ENCODE results near the gene IL4I1. TPM values are rescaled to one million over a fixed set of nuclear protein-coding genes. Genes with fewer than 3 reads are reported as not detected.
A peak's percentile ranks its signal among the peaks of the same experiment; 100 is the strongest.

Gene IL4I1
- total and polyA plus RNA-seq, 4 donors = 0.08 to 0.75 (median 0.23) TPM

GRCh38 chr19:49921871-49922795 lies 25.4 kb upstream of the IL4I1 start:
- Histone ChIP-seq H3K36me3 (ENCODE audit: control insufficient read depth in 4 of 4, insufficient read depth in 3 of 4, low read depth in 1 of 4, low read length in 3 of 4) (no peaks in the 10 kb centered on the region), H3K9me3 (ENCODE audit: control insufficient read depth in 4 of 4, low read length in 3 of 4) (no peaks in the 10 kb centered on the region), H3K27me3 (ENCODE audit: control insufficient read depth in 4 of 4, insufficient read depth in 4 of 4, low read length in 3 of 4) (no peaks in the 10 kb centered on the region), H3K27ac (ENCODE audit: low read depth in 1 of 2, low read length in 2 of 2) (peak overlapping the region; percentile 96), H3K9ac (ENCODE audit: low read depth in 1 of 2, low read length in 2 of 2) (peak overlapping the region; percentile 77 to 85), H3K4me1 (ENCODE audit: control insufficient read depth in 4 of 4, insufficient read depth in 4 of 4, low read length in 3 of 4) (peaks cover 10 to 50% (median 32%) of the 10 kb centered on the region in 4 donors), H3K4me3 (ENCODE audit: low read depth in 1 of 3, low read length in 3 of 3) (no peak overlapping the region)
- DNase-seq (ENCODE audit: low spot score) = no peak
- 73% methylated on average over 22 of the region's 22 CpGs for WGBS
- TF ChIP-seq JUND (IDR thresholded peaks at IDR 0.05) = no peak
- TF ChIP-seq EGR1 (IDR thresholded peaks at IDR 0.05; ENCODE audit: low read depth in 2 of 2) = no peak
- TF ChIP-seq SP1 (IDR thresholded peaks at IDR 0.05) = no peak
- TF ChIP-seq, protein P1, sequence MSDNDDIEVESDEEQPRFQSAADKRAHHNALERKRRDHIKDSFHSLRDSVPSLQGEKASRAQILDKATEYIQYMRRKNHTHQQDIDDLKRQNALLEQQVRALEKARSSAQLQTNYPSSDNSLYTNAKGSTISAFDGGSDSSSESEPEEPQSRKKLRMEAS (IDR thresholded peaks at IDR 0.05) = no peak
- TF ChIP-seq RXRA (IDR thresholded peaks at IDR 0.05) = no peak
- no peak for TF ChIP-seq ZBTB33 (IDR thresholded peaks at IDR 0.05)
- TF ChIP-seq REST (IDR thresholded peaks at IDR 0.05) = no peak

DNA sequence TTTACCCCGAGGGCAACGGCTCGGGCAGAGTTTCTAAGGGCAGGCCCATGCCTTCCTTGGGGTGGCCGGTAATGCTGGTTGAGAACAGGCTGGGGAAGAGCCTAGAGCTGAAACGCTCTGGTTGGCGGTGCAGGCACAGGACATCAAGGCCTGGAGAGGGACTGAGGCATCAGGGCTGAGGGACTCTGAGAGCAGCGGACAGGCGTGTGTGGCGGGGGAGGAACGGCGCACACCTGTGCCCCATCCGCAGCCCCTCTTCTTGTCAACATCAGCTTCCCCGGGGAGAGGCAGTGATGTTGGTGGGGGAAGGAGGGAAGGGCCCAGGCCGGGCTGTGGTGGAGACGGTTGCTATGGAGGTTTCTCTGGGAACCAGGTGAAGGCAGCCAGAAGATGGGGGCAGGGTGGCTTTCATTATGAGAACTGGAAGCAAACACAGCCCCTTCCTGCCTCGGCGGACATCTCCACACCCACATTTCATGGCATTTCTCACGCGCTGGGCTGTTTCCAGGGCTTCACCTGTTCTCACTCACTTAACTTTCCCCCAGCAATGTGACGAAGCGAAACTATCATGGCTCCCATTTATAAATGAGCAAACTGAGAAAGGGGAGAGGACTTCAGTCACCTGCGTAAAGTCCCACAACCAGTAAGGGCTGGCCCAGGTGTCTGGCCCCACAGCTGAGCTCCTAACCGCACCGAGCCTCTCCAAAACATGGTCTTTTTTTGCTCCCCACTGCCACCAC lies 24.1 kb upstream of the IL4I1 start:
- Histone ChIP-seq H3K36me3 (ENCODE audit: control insufficient read depth in 4 of 4, insufficient read depth in 3 of 4, low read depth in 1 of 4, low read length in 3 of 4) (no peaks in the 10 kb centered on the region), H3K9me3 (ENCODE audit: control insufficient read depth in 4 of 4, low read length in 3 of 4) (no peaks in the 10 kb centered on the region), H3K27me3 (ENCODE audit: control insufficient read depth in 4 of 4, insufficient read depth in 4 of 4, low read length in 3 of 4) (no peaks in the 10 kb centered on the region), H3K9ac (ENCODE audit: low read depth in 1 of 2, low read length in 2 of 2) (no peak overlapping the region), H3K4me3 (ENCODE audit: low read depth in 1 of 3, low read length in 3 of 3) (no peak overlapping the region), H3K27ac (ENCODE audit: low read depth in 1 of 2, low read length in 2 of 2) (peak overlapping the region; percentile 96), H3K4me1 (ENCODE audit: control insufficient read depth in 4 of 4, insufficient read depth in 4 of 4, low read length in 3 of 4) (peaks cover 10 to 57% (median 32%) of the 10 kb centered on the region in 4 donors)
- DNase-seq (ENCODE audit: low spot score) = no peak
- 96% methylated on average over 24 of the region's 24 CpGs for WGBS
- TF ChIP-seq NR2F2 (IDR thresholded peaks at IDR 0.05) (no peak), FOXA1 (IDR thresholded peaks at IDR 0.05) (no peak), ZBTB33 (IDR thresholded peaks at IDR 0.05) (no peak), HNF4G (IDR thresholded peaks at IDR 0.05) (no peak), SP1 (IDR thresholded peaks at IDR 0.05) (no peak), EGR1 (IDR thresholded peaks at IDR 0.05; ENCODE audit: low read depth in 2 of 2) (no peak), HNF4A (conservative IDR thresholded peaks at IDR 0.05) (no peak), CTCF (IDR thresholded peaks at IDR 0.05; ENCODE audit: low read depth, low read length, missing input control) (no peak), REST (IDR thresholded peaks at IDR 0.05) (no peak), TAF1 (conservative IDR thresholded peaks at IDR 0.05) (no peak)
- TF ChIP-seq, protein P2, sequence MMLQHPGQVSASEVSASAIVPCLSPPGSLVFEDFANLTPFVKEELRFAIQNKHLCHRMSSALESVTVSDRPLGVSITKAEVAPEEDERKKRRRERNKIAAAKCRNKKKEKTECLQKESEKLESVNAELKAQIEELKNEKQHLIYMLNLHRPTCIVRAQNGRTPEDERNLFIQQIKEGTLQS (IDR thresholded peaks at IDR 0.05) = no peak
- TF ChIP-seq, protein P1 (IDR thresholded peaks at IDR 0.05) = no peak

Data from liver (tissue), 9 donors.